HUDEP-2 (cell line): ENCODE data around the gene PARN.
A peak's percentile ranks its signal among the peaks of the same experiment; 100 is the strongest.

ENCODE experiments used
- DNase-seq, 76 experiments: peaks; one replicate each; lab custom pipeline; 2025; ENCODE audit not compliant: unreplicated experiment in 76 of 76; lab: John Stamatoyannopoulos, UW

Gene PARN

GRCh38 chr16:14531101-14531500, 99.0 kb downstream of the PARN start:
- no peak for DNase-seq

GRCh38 chr16:14530046-14530445, 100.0 kb downstream of the PARN start:
- DNase-seq, result no peak

GRCh38 chr16:14529010-14529669, 100.9 kb downstream of the PARN start:
- peak in 69 of 76 experiments; percentile 12 to 81 (median 49) for DNase-seq

GRCh38 chr16:14528306-14528705, 101.8 kb downstream of the PARN start:
- no peak for DNase-seq

GRCh38 chr16:14527411-14528044, 102.5 kb downstream of the PARN start:
- DNase-seq, result no peak

GRCh38 chr16:14525596-14525995, 104.5 kb downstream of the PARN start:
- no peak for DNase-seq

GRCh38 chr16:14524979-14525378, 105.1 kb downstream of the PARN start:
- no peak for DNase-seq

- DNase-seq, result no peak
Observed at GRCh38 chr16:14523632-14524031, 106.4 kb downstream of the PARN start.

GRCh38 chr16:14522671-14523070, 107.4 kb downstream of the PARN start:
- DNase-seq, result no peak

GRCh38 chr16:14520753-14521152, 109.3 kb downstream of the PARN start:
- no peak for DNase-seq

GRCh38 chr16:14514967-14515366, 115.1 kb downstream of the PARN start:
- DNase-seq, result no peak

GRCh38 chr16:14513389-14514107, 116.5 kb downstream of the PARN start:
- DNase-seq, result no peak

GRCh38 chr16:14511800-14512135, 118.3 kb downstream of the PARN start:
- no peak for DNase-seq

GRCh38 chr16:14510939-14511799, 118.9 kb downstream of the PARN start:
- DNase-seq, result no peak

GRCh38 chr16:14510581-14510938, 119.5 kb downstream of the PARN start:
- DNase-seq, result no peak

- no peak for DNase-seq
Observed at GRCh38 chr16:14509675-14510132, 120.4 kb downstream of the PARN start.

GRCh38 chr16:14509055-14509454, 121.0 kb downstream of the PARN start:
- DNase-seq, result peak in 66 of 76 experiments; percentile 6 to 78 (median 36)

- peak in 1 of 76 experiments; percentile 21 for DNase-seq
Observed at GRCh38 chr16:14505846-14506245, 124.2 kb downstream of the PARN start.

GRCh38 chr16:14502932-14503741, 126.9 kb downstream of the PARN start:
- DNase-seq, result no peak

GRCh38 chr16:14502256-14502875, 127.7 kb downstream of the PARN start:
- DNase-seq, result no peak
